EH (cell line): ENCODE results near the gene ANKRD31.

ENCODE experiments used
- DNase-seq: peaks from one replicate; pipeline ENCODE4 v3.0.0-alpha.2; 2015; ENCODE audit warnings: low read depth

ANKRD31 gene

GRCh38 chr5:75059912-75060545 lies 176.6 kb downstream of the ANKRD31 start:
- no peak for DNase-seq

- peak; percentile 46 for DNase-seq
Observed at GRCh38 chr5:75058986-75059535, 177.6 kb downstream of the ANKRD31 start.

- peak; percentile 54 for DNase-seq
Observed at GRCh38 chr5:75057561-75057960, 179.1 kb downstream of the ANKRD31 start.

GRCh38 chr5:75055727-75056144 lies 180.9 kb downstream of the ANKRD31 start:
- peak; percentile 97 for DNase-seq

- DNase-seq = no peak
Observed at GRCh38 chr5:75054134-75054930, 182.3 kb downstream of the ANKRD31 start.

GRCh38 chr5:75053304-75054133 lies 183.2 kb downstream of the ANKRD31 start:
- DNase-seq = peak; percentile 91

- DNase-seq = no peak
Observed at GRCh38 chr5:75053054-75053303, 183.7 kb downstream of the ANKRD31 start.

GRCh38 chr5:75052192-75053053 lies 184.3 kb downstream of the ANKRD31 start, which contains the start of gene GCNT4:
TSS of gene GCNT4 (minus strand) at chr5:75052558. CDS start at chr5:75030037, 22,521 bp downstream.
- DNase-seq = peak; percentile 72

- DNase-seq = no peak
Observed at GRCh38 chr5:75051217-75051751, 185.4 kb downstream of the ANKRD31 start.

- peak; percentile 61 for DNase-seq
Observed at GRCh38 chr5:75050415-75050814, 186.3 kb downstream of the ANKRD31 start.

GRCh38 chr5:75049456-75050351 lies 187.0 kb downstream of the ANKRD31 start:
- DNase-seq = peak; percentile 71

GRCh38 chr5:75048457-75048953 lies 188.2 kb downstream of the ANKRD31 start:
- DNase-seq = peak; percentile 68

- DNase-seq = no peak
Observed at GRCh38 chr5:75047356-75047755, 189.3 kb downstream of the ANKRD31 start.

GRCh38 chr5:75046366-75047142 lies 190.1 kb downstream of the ANKRD31 start:
- DNase-seq = no peak

GRCh38 chr5:75045071-75045470 lies 191.6 kb downstream of the ANKRD31 start:
- DNase-seq = no peak

- DNase-seq = no peak
Observed at GRCh38 chr5:75044406-75044805, 192.3 kb downstream of the ANKRD31 start.

GRCh38 chr5:75043633-75044264 lies 192.9 kb downstream of the ANKRD31 start:
- DNase-seq = no peak

GRCh38 chr5:75042522-75042921 lies 194.2 kb downstream of the ANKRD31 start:
- DNase-seq = no peak

- peak; percentile 76 for DNase-seq
Observed at GRCh38 chr5:75040973-75041372, 195.7 kb downstream of the ANKRD31 start.
